ENCODE data around the gene CENPS. TPM values are rescaled to one million over a fixed set of nuclear protein-coding genes. Genes with fewer than 3 reads are reported as not detected.

Gene CENPS
- total and polyA plus RNA-seq, 2 of the 13 experiments (the other 11 are each of a cell fraction or from before 2014, with no cell fraction given), result 3.3 to 22.0 TPM

- TF ChIP-seq ZNF574 (CRISPR knock-in tag; IDR thresholded peaks at IDR 0.05) (peak; percentile 97), ZFX (CRISPR knock-in tag; IDR thresholded peaks at IDR 0.05; ENCODE audit: low read depth) (peak; percentile 98), ZNF256 (CRISPR knock-in tag; conservative IDR thresholded peaks at IDR 0.05) (no peak), NR2C2 (CRISPR knock-in tag; IDR thresholded peaks at IDR 0.05; ENCODE audit: borderline replicate concordance) (peak; percentile 96), GATAD1 (CRISPR knock-in tag; IDR thresholded peaks at IDR 0.05) (peak; percentile 94), ZNF367 (CRISPR knock-in tag; IDR thresholded peaks at IDR 0.05; ENCODE audit: borderline replicate concordance) (no peak; the same call in 1 of the 2 replicates), ZBTB8A (CRISPR knock-in tag; IDR thresholded peaks at IDR 0.05; ENCODE audit: borderline replicate concordance, low read depth) (no peak), TRIM22 (IDR thresholded peaks at IDR 0.05) (no peak), ERF (CRISPR knock-in tag; IDR thresholded peaks at IDR 0.05) (peak; percentile 89; the same call in 1 of the 2 replicates), PHF21A (CRISPR knock-in tag; IDR thresholded peaks at IDR 0.05) (peak; percentile 64; the same call in 1 of the 2 replicates), DNMT3B (CRISPR knock-in tag; conservative IDR thresholded peaks at IDR 0.05) (no peak), ZNF251 (CRISPR knock-in tag; IDR thresholded peaks at IDR 0.05) (no peak)
- TF ChIP-seq, protein P1, sequence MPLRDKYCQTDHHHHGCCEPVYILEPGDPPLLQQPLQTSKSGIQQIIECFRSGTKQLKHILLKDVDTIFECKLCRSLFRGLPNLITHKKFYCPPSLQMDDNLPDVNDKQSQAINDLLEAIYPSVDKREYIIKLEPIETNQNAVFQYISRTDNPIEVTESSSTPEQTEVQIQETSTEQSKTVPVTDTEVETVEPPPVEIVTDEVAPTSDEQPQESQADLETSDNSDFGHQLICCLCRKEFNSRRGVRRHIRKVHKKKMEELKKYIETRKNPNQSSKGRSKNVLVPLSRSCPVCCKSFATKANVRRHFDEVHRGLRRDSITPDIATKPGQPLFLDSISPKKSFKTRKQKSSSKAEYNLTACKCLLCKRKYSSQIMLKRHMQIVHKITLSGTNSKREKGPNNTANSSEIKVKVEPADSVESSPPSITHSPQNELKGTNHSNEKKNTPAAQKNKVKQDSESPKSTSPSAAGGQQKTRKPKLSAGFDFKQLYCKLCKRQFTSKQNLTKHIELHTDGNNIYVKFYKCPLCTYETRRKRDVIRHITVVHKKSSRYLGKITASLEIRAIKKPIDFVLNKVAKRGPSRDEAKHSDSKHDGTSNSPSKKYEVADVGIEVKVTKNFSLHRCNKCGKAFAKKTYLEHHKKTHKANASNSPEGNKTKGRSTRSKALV (CRISPR knock-in tag; IDR thresholded peaks at IDR 0.05), result no peak
- TF ChIP-seq, protein P2, sequence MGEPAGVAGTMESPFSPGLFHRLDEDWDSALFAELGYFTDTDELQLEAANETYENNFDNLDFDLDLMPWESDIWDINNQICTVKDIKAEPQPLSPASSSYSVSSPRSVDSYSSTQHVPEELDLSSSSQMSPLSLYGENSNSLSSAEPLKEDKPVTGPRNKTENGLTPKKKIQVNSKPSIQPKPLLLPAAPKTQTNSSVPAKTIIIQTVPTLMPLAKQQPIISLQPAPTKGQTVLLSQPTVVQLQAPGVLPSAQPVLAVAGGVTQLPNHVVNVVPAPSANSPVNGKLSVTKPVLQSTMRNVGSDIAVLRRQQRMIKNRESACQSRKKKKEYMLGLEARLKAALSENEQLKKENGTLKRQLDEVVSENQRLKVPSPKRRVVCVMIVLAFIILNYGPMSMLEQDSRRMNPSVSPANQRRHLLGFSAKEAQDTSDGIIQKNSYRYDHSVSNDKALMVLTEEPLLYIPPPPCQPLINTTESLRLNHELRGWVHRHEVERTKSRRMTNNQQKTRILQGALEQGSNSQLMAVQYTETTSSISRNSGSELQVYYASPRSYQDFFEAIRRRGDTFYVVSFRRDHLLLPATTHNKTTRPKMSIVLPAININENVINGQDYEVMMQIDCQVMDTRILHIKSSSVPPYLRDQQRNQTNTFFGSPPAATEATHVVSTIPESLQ (CRISPR knock-in tag; conservative IDR thresholded peaks at IDR 0.05), result 0 out of 2 replicates have a peak, but pooled peaks have one; percentile 51
- TF ChIP-seq, protein P3, sequence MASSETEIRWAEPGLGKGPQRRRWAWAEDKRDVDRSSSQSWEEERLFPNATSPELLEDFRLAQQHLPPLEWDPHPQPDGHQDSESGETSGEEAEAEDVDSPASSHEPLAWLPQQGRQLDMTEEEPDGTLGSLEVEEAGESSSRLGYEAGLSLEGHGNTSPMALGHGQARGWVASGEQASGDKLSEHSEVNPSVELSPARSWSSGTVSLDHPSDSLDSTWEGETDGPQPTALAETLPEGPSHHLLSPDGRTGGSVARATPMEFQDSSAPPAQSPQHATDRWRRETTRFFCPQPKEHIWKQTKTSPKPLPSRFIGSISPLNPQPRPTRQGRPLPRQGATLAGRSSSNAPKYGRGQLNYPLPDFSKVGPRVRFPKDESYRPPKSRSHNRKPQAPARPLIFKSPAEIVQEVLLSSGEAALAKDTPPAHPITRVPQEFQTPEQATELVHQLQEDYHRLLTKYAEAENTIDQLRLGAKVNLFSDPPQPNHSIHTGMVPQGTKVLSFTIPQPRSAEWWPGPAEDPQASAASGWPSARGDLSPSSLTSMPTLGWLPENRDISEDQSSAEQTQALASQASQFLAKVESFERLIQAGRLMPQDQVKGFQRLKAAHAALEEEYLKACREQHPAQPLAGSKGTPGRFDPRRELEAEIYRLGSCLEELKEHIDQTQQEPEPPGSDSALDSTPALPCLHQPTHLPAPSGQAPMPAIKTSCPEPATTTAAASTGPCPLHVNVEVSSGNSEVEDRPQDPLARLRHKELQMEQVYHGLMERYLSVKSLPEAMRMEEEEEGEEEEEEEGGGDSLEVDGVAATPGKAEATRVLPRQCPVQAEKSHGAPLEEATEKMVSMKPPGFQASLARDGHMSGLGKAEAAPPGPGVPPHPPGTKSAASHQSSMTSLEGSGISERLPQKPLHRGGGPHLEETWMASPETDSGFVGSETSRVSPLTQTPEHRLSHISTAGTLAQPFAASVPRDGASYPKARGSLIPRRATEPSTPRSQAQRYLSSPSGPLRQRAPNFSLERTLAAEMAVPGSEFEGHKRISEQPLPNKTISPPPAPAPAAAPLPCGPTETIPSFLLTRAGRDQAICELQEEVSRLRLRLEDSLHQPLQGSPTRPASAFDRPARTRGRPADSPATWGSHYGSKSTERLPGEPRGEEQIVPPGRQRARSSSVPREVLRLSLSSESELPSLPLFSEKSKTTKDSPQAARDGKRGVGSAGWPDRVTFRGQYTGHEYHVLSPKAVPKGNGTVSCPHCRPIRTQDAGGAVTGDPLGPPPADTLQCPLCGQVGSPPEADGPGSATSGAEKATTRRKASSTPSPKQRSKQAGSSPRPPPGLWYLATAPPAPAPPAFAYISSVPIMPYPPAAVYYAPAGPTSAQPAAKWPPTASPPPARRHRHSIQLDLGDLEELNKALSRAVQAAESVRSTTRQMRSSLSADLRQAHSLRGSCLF (CRISPR knock-in tag; IDR thresholded peaks at IDR 0.05; ENCODE audit: borderline replicate concordance), result no peak
Measured at GRCh38 chr1:10472220-10473144, 42.2 kb downstream of the CENPS start, which contains the start of gene DFFA (continued).
